Peyer's patch (tissue), 4 donors: Measurements from ENCODE around the gene BANP.
"Not testable (repeated sequence)": the region's sequence is repeated elsewhere in the genome, so short reads cannot be mapped to it uniquely, and the experiment has no call there.

Experiments
- CTCF ChIP-seq, 6 experiments: fragments of 450-650 bp in 4 of 6; fragments of 200-600 bp in 2 of 6; sonication (generic) in 1 of 6; IDR thresholded peaks; one replicate each; pipeline ENCODE4 v1.5.1; 2017 to 2019; ENCODE audit warnings: antibody characterized with exemption in 6 of 6, mild to moderate bottlenecking in 3 of 6, moderate library complexity in 1 of 6
- POLR2A ChIP-seq, 2 donors: fragments of 450-650 bp; IDR thresholded peaks; one replicate each; pipeline ENCODE4 v1.5.1; 2017; ENCODE audit warnings: antibody characterized with exemption in 2 of 2, mild to moderate bottlenecking in 2 of 2, moderate library complexity in 2 of 2

- not testable (repeated sequence) for TF ChIP-seq CTCF, POLR2A (IDR thresholded peaks at IDR 0.05)
Measured at GRCh38 chr16:88021041-88021970, 70.1 kb downstream of the BANP start.
